Measurements from ENCODE around the gene RAB7A. TPM values are rescaled to one million over a fixed set of nuclear protein-coding genes. Genes with fewer than 3 reads are reported as not detected.
A peak's percentile ranks its signal among the peaks of the same experiment; 100 is the strongest.

The RAB7A gene
- total RNA-seq, 1 experiment from 2014 or later = 491 TPM

DNA sequence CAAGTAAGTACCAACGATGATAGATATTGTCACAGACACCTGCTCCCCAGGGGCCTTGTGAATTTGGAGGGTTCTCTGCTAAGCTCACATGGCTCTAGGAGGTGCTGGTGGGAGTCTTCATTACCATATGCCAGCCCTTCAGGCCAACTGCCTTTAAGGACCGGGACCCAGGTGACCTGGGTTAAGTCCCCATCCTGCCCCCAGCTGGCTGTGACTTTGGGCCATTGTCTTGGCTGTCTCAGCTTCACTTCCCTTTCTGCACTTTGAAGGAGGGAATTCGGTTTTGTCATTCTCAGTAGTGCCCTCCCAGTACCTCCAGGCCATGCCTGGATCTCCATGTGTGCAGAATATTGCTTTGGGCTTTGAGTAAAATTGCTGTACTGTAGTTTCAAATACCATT, 80.6 kb downstream of the RAB7A start:
- no TSS peak for BruUV-seq (replicated peaks)
- intact Hi-C loops (cut with micrococcal nuclease; ENCODE audit: unreplicated experiment) = no loop called here
- no peak for DNase-seq
- peaks cover 74% of the 10 kb centered on the region for H3K4me1 Mint-ChIP-seq (ENCODE audit: low read depth, unreplicated experiment)
- TF ChIP-seq, protein P1, sequence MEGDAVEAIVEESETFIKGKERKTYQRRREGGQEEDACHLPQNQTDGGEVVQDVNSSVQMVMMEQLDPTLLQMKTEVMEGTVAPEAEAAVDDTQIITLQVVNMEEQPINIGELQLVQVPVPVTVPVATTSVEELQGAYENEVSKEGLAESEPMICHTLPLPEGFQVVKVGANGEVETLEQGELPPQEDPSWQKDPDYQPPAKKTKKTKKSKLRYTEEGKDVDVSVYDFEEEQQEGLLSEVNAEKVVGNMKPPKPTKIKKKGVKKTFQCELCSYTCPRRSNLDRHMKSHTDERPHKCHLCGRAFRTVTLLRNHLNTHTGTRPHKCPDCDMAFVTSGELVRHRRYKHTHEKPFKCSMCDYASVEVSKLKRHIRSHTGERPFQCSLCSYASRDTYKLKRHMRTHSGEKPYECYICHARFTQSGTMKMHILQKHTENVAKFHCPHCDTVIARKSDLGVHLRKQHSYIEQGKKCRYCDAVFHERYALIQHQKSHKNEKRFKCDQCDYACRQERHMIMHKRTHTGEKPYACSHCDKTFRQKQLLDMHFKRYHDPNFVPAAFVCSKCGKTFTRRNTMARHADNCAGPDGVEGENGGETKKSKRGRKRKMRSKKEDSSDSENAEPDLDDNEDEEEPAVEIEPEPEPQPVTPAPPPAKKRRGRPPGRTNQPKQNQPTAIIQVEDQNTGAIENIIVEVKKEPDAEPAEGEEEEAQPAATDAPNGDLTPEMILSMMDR (IDR thresholded peaks at IDR 0.05; ENCODE audit: unreplicated experiment) = no peak
- H3K27me3 Mint-ChIP-seq (ENCODE audit: unreplicated experiment) = no peaks in the 10 kb centered on the region
- H3K9me3 Mint-ChIP-seq (ENCODE audit: low read depth, unreplicated experiment) = no peaks in the 10 kb centered on the region
- H3K4me3 Mint-ChIP-seq (ENCODE audit: low read depth, unreplicated experiment) = peak overlapping the region; percentile 15
- H3K36me3 Mint-ChIP-seq (ENCODE audit: insufficient read depth, unreplicated experiment) = peaks cover 80% of the 10 kb centered on the region
- peak overlapping the region; percentile 41 for H3K27ac Mint-ChIP-seq (ENCODE audit: unreplicated experiment)
- CTCF ChIA-PET = no interaction called here

DNA sequence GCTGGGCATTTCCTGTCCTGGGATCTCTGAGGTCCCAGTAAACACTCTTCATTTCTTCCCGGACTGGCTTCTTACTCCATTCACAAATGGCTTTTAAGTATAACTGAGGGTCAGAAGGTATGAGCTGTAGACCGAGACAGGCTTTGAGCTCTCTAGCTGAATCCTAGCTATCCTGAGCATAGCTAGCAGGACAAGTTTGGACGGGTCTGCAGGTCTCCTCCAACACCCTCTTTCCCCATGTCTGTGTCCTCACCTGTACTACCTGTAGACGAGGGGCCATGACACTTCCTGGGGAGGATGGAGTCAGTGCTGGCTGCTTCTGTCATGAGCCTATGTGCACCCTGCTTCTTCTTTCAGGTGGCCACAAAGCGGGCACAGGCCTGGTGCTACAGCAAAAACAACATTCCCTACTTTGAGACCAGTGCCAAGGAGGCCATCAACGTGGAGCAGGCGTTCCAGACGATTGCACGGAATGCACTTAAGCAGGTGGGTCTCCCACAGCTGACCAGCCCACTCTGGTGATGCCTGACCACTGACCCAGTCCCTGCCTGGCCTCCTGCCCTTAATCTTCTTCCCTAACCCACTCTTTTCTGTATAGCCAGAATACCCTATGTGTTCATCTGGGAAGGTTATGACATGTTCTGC, 81.3 kb downstream of the RAB7A start:
- Mint-ChIP-seq H3K36me3 (ENCODE audit: insufficient read depth, unreplicated experiment) (peaks cover 80% of the 10 kb centered on the region), H3K4me3 (ENCODE audit: low read depth, unreplicated experiment) (no peak overlapping the region), H3K27ac (ENCODE audit: unreplicated experiment) (peak overlapping the region; percentile 41), H3K27me3 (ENCODE audit: unreplicated experiment) (no peaks in the 10 kb centered on the region), H3K4me1 (ENCODE audit: low read depth, unreplicated experiment) (peaks cover 67% of the 10 kb centered on the region), H3K9me3 (ENCODE audit: low read depth, unreplicated experiment) (no peaks in the 10 kb centered on the region)
- CTCF ChIA-PET = no interaction called here
- no peak for DNase-seq
- no TSS peak for BruUV-seq (replicated peaks)
- intact Hi-C loops (cut with micrococcal nuclease; ENCODE audit: unreplicated experiment) = no loop called here
- TF ChIP-seq, protein P1 (IDR thresholded peaks at IDR 0.05; ENCODE audit: unreplicated experiment) = no peak

DNA sequence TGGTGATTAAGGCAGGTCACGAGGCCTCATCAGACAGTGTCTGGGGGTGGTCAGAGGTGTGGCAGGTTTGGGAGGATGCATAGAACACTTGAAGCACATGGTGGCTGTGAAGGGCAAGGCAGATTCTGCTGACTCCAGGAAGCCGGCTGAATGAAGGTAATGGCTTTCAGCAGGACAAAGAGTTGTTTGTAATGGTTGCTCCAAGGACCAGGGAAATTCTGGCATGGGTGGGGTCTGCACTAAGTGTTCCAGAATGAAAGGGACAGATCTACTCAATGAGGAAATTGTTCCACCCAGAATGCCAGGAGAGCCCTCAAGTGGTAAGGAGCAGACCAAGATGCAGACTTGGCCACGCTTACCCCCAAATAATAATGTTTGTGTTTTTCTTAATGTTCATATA, 82.7 kb downstream of the RAB7A start:
- intact Hi-C loops (cut with micrococcal nuclease; ENCODE audit: unreplicated experiment) = no loop called here
- peak; percentile 59 for DNase-seq
- Mint-ChIP-seq H3K4me1 (ENCODE audit: low read depth, unreplicated experiment) (peaks cover 56% of the 10 kb centered on the region), H3K27me3 (ENCODE audit: unreplicated experiment) (no peaks in the 10 kb centered on the region), H3K27ac (ENCODE audit: unreplicated experiment) (peak overlapping the region; percentile 28), H3K9me3 (ENCODE audit: low read depth, unreplicated experiment) (no peaks in the 10 kb centered on the region), H3K4me3 (ENCODE audit: low read depth, unreplicated experiment) (no peak overlapping the region), H3K36me3 (ENCODE audit: insufficient read depth, unreplicated experiment) (peaks cover 87% of the 10 kb centered on the region)
- BruUV-seq (replicated peaks) = no TSS peak
- TF ChIP-seq, protein P1 (IDR thresholded peaks at IDR 0.05; ENCODE audit: unreplicated experiment) = no peak
- CTCF ChIA-PET = no interaction called here

DNA sequence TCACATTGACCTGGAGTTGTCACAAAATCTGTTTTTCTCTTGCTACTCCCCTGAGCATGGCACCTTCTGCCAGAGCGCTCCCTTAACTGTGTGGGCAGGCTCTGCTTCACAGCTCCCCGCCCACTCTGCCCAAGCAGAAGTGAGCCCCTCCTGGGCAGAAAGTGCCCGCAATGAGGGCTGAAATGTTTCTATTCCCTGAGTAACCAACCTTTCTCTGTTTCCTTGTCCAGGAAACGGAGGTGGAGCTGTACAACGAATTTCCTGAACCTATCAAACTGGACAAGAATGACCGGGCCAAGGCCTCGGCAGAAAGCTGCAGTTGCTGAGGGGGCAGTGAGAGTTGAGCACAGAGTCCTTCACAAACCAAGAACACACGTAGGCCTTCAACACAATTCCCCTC, 87.1 kb downstream of the RAB7A start:
- H3K27ac Mint-ChIP-seq (ENCODE audit: unreplicated experiment) = peak overlapping the region; percentile 30
- no peaks in the 10 kb centered on the region for H3K27me3 Mint-ChIP-seq (ENCODE audit: unreplicated experiment)
- peaks cover 98% of the 10 kb centered on the region for H3K36me3 Mint-ChIP-seq (ENCODE audit: insufficient read depth, unreplicated experiment)
- TF ChIP-seq, protein P1 (IDR thresholded peaks at IDR 0.05; ENCODE audit: unreplicated experiment) = no peak
- intact Hi-C loops (cut with micrococcal nuclease; ENCODE audit: unreplicated experiment) = no loop called here
- DNase-seq = no peak
- no peaks in the 10 kb centered on the region for H3K9me3 Mint-ChIP-seq (ENCODE audit: low read depth, unreplicated experiment)
- CTCF ChIA-PET = interaction anchor here (0.8 kb wide), 1 partner anchor 380 kb away, joined by 3 read pairs; no protein-coding TSS in a partner anchor
- no TSS peak for BruUV-seq (replicated peaks)
- H3K4me3 Mint-ChIP-seq (ENCODE audit: low read depth, unreplicated experiment) = no peak overlapping the region
- peaks cover 16% of the 10 kb centered on the region for H3K4me1 Mint-ChIP-seq (ENCODE audit: low read depth, unreplicated experiment)
